HG02981 (cell line): ENCODE measurements around the gene PAQR4.
"Not testable (repeated sequence)": the region's sequence is repeated elsewhere in the genome, so short reads cannot be mapped to it uniquely, and the experiment has no call there.

Experiments
- ATAC-seq: cut with Tn5 transposase; IDR thresholded peaks from one replicate; pipeline ENCODE4 v1.9.1; 2021; ENCODE audit warnings: mild to moderate bottlenecking, moderate library complexity; ENCODE audit not compliant: unreplicated experiment

PAQR4 gene

DNA sequence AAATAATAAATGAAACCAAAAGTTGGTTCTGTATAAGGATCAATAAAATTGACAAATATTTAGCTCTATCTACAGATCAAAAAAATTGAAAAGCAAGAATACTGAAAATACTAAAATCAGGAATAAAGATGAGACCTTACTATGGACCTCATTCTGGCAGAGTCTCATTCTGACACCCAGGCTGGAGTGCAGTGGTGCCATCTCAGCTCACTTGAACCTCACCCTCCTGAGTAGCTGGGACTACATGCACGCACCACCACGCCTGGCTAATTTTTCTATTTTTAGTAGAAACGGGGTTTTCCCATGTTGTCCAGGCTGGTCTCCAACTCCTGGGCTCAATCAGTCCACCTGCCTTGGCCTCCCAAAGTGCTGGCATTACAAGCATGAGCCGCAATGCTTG lies 27.1 kb upstream of the PAQR4 start:
- no peak for ATAC-seq

- not testable (repeated sequence) for ATAC-seq
Measured at GRCh38 chr16:2943716-2944115, 25.4 kb upstream of the PAQR4 start.

DNA sequence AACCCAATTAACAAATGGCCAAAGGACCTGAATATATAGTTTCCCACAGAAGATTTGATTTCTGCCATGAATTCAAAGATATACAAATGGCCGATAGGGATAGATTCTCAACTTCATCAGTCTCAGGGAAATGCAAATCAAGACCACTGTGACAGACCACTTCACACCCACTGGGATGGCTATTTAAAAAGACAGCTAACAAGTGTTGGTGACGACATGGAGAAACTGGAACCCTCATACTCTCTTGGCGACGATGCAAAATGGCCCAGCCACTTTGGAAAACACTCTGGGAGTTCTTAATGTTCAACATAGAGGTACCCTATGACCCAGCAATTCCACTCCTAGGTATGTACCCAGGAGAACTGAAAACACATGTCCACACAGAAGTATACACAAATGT lies 22.5 kb upstream of the PAQR4 start:
- no peak for ATAC-seq

DNA sequence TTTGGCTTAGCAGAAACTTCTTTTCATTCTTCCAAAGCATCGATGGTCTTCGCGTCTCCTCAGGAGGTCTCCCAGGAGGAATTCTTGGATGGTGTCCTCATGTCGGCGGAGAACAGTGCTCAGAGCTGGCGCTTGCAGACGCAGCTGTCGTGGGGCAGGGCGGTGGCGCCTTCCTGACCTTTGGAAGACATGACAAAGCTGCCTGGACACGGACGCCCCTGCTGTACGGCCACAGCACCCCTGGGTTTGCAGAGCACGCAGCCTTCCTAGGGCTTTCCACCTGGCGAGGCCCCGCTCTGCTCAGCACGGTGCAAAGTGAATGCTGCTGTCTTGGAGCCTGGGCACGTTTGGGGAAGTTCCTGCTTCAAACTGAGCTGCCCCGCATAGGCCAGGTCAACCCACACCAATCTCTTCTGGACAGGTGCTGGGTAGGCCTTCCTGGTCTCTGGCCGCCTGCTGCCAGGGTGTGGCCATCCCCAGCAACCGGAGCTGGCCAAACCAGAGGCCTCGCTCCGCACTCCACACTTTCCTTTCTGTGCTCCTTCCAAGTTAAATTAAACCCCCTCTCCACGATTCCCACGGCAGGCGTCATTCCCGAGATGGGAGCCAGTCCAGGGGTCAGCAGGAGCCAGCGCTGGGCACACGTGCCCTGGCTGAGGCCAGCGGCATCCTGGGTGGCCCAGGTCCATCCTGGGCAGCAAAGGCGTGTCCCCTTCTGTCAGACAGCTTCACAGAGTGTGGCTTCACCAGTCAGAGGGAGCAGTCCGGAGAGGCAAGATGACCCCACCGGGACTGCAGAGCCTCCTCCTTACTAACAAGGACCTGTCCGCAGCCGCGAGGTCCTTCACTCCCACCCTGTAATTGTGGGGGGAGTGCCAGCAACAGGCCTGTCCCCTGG lies 20.1 kb upstream of the PAQR4 start:
- no peak for ATAC-seq

DNA sequence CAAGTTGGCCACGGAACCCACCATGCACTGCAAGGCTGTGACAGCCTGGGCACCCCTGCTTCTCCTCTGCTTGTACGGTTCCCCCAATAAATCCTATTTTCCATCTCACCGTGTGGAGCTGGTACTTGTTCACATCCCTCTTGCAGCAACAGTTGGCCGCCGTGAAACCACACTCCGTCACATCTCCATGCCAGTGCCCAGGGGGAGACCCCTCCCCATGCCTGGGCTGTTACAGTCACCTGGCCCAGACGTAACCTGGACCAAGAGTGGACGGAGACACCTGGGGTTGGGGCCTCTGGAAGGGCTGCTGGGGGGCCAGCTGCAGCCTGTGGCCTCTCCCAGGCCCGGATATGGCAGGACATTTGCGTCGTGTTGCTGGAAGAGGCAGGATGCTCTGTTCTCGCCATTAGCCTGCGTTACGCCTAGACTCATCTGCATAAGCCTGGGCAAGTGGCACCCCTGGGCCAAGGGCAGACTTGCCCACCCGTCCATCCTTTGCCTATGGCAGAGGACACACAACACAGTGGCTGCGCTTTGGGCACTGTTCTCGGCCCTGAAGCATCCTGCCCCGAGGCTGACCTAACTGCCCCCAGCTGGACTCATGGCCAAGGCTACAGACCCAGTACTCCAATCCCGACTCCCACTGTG lies 19.3 kb upstream of the PAQR4 start:
- no peak for ATAC-seq

- no peak for ATAC-seq
Measured at GRCh38 chr16:2950353-2950724, 18.8 kb upstream of the PAQR4 start.

GRCh38 chr16:2950773-2951172 lies 18.4 kb upstream of the PAQR4 start:
- ATAC-seq: no peak

- no peak for ATAC-seq
Measured at GRCh38 chr16:2952679-2953078, 16.5 kb upstream of the PAQR4 start.

DNA sequence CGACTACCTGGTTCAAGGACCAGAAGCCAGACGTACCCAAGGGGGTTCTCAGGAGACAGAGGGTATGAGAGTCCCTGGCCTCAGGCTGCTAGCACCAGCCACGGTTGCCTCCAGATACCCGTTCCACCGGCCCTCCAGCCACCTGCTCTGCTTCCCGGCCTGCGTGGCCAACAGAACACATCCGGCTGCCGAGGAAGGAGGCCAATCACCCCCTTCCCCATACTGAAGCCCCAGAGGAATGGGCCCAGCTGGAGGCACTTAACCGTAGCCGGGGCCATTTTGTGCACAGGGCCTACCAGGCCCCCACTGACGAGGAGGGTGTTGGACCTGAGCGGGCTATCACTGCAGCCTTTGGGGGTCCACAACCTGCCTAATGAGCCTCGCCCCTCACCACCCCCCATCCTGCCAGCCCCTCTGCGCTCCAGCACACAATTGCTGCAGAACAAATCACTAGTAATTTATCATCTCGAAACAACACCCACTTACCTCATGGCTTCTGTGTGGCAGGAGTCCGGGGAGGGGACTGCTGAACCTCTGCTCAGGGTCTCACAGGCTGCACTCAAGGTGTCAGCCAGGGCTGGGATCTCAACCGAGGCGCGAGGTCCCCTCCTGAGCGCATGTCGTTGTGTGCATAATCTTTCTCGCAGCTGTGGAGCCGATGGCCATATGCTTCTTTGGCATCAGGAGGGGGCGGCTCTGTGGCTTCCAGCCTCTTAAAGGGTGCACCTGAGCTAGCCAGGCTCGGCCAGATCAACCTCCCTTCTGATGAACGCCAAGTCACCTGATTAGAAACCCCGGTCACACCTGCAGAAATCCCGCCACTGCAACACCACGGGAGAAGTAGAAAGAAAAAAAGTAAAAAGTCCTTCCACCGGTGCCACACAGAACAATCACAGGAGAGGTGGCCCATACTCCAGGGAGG lies 15.2 kb upstream of the PAQR4 start:
- no peak for ATAC-seq

DNA sequence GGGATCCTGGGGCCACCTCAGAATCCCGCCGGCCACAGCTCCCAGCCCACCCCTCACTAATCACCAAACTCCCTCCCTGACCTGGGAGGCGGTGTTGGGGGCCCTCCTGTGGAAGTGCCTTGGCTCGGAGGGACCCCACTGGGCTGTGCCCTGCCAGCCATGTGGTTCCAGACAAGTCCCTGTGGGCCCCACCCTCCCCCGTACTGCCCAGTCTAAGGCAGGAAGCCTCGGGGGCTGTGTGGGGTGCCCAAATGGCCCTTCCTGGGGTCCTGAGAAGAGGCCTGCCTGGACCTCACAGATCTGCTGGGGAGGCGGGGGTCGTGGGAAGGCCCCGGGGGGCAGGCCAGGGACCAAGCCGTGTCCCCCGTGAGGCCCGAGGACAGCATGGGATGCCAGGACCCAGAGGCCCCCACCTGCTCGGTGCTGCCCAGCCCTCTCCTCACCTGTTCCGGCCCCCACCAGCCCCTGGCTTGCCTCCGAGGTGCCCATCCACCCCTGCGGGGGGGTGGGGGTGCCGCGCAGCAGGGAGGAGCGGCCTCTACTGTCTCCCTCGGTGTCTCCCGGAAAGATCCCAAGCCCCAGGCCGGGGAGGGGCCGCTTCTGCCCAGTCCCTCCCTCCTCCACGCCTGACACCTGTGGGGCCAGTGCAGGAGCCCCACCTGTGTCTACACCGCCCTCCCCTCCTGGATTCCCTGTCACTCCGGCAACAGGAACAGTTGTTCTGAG lies 14.3 kb upstream of the PAQR4 start:
- ATAC-seq: no peak

GRCh38 chr16:2955438-2955778 lies 13.7 kb upstream of the PAQR4 start:
- no peak for ATAC-seq

DNA sequence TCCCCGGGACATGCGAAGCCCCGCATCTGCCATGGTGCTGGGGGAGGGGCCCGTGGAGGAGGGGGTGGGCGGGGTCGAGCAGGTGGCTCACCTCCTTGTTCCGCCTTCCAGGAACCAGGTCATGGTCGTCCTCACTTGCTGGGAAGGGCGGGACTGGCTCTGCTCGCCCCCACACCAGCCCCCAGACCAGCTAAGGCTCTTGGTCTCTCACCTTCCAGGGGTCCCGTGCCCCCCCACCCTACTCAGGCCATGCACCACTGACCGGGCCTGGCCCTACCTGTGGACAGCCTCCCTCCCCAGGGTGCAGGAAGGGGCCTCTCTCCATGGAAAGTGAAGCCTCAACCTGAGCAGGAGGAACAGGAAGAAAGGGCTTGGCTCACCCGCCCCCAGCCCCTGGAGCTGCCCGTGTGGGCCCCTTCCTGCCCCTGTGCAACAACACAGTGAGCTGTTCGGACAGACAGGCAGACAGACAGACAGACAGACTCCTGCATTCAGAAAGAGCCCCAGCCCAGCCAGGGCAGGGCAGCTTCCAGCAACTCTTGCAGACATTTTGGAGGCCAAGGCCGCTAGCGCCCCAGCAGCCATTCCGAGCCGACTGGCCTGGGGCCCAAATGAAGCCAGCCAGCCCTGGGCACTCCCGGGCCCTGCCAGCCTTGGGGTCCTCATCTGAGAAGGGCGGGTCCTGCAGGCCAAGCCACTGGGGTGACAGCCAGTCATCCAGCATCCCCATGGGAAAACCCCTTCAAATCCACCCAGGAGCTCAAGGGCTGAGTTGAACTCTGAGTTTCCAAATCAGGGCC lies 13.2 kb upstream of the PAQR4 start:
- no peak for ATAC-seq

- no peak for ATAC-seq
Measured at GRCh38 chr16:2956579-2956956, 12.6 kb upstream of the PAQR4 start.

DNA sequence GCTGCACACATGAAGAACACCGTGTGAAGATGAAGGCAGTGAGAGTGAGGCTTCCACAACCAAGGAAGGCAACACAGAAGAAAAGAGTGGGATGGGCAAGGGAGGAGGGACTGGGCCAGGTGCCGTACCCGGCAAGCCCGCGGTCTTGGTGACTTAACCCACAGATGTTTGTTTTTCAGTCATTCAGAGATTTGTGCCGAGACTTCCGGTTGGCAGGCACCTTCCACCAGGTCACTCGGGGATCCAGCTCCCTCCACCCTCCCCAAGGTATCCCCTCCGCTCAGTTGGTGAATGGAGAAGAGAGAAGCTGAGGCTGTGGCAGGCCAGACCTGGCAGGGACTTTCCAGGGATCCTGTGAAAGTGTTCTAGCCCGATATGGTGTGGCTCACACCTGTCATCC lies 9.9 kb upstream of the PAQR4 start:
- no peak for ATAC-seq

GRCh38 chr16:2960183-2961010 lies 8.8 kb upstream of the PAQR4 start:
- no peak for ATAC-seq

- no peak for ATAC-seq
Measured at GRCh38 chr16:2962334-2963073, 6.6 kb upstream of the PAQR4 start.

DNA sequence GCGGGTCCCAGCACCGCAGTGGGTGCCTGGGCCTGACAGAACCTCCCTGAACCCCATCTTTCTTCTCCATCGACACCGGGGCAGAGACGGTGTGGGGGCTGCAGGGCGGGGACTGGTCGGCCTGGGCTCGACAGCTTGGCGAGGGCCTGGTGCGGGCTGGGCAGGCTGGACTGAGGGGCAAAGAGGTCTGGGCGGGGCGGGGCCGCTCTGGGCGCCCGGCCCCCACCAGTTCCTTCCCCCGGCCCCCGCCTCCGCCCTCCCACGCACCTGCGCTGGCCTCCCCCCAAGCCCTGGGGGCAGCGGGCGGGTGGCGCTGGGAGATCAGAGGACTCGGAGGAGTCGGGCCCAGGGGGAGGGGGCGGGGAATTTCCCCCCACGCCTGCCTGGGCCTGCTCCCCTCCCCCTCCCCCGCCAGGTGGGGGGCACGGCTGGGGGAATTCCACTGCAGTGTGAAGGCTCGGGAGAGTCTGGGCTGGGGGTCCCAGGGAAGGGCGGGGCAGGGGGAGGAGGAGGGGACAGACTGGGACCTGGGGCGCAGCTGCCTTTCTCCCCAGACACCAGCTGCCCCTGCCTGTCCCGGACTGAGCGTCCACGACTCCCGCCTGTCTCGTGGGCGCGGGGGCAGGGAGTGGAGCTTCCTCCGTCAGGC lies 6.0 kb upstream of the PAQR4 start:
- ATAC-seq: no peak
